ENCODE measurements around the gene ANKRD55.
"Not testable (repeated sequence)": the region's sequence is repeated elsewhere in the genome, so short reads cannot be mapped to it uniquely, and the experiment has no call there.

Gene ANKRD55

DNA sequence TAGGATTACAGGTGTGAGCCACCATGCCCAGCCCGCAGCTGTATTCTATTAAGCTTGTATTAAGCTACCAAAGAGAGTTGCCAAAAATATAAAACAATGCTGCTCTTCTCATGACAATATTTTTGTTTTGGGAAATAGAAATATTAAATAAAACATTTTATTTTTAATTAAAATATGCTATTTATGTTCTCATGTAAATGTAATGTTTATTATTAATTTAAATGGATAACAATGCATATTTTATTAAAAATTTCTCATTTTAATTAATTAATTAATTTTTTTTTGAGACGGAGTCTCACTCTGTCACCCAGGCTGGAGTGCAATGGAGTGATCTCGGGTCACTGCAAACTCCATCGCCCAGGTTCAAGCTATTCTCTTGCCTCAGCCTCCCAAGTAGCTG, 117.5 kb downstream of the ANKRD55 start:
- no peaks in the 10 kb centered on the region for H3K9me3 ChIP-seq (ENCODE audit: control insufficient read depth in 1 of 2, low read length in 2 of 2)
- H3K27me3 ChIP-seq (ENCODE audit: low read depth, low read length): no peaks in the 10 kb centered on the region
- no peaks in the 10 kb centered on the region for H3K4me1 ChIP-seq (ENCODE audit: control insufficient read depth in 1 of 2, insufficient read depth in 2 of 2, low read length in 2 of 2)
- no peak overlapping the region for H3K27ac ChIP-seq (ENCODE audit: low read length)
- H3K36me3 ChIP-seq (ENCODE audit: control insufficient read depth in 1 of 2, insufficient read depth in 2 of 2, low read length in 2 of 2): no peaks in the 10 kb centered on the region
- H3K4me3 ChIP-seq (ENCODE audit: low read depth in 1 of 2, low read length in 2 of 2): no peak overlapping the region

GRCh38 chr5:56112526-56113121, 120.5 kb downstream of the ANKRD55 start:
- Histone ChIP-seq H3K27ac (ENCODE audit: low read length) (no peak overlapping the region), H3K27me3 (ENCODE audit: low read depth, low read length) (no peaks in the 10 kb centered on the region), H3K4me1 (ENCODE audit: control insufficient read depth in 1 of 2, insufficient read depth in 2 of 2, low read length in 2 of 2) (no peaks in the 10 kb centered on the region), H3K9me3 (ENCODE audit: control insufficient read depth in 1 of 2, low read length in 2 of 2) (no peaks in the 10 kb centered on the region), H3K36me3 (ENCODE audit: control insufficient read depth in 1 of 2, insufficient read depth in 2 of 2, low read length in 2 of 2) (no peaks in the 10 kb centered on the region), H3K4me3 (ENCODE audit: low read depth in 1 of 2, low read length in 2 of 2) (no peak overlapping the region)

DNA sequence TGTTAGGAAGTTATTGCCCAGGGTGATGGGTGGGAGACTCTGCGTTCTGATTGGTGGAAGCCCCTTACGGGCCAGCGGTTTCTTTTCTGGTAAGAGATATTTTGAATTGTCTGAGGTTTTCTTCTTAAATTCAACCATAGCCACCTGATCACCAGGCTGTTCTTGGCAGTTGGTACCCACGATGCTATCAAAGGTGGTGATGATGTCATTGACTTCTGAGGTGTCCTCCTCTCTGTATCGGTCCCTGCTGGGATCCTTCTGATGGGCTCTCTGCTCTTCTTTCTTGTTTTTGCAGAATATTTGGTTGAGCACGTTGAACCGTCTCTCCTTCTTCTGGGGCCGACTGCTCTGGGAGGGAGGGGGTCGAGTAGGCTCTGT, 121.7 kb downstream of the ANKRD55 start:
- Histone ChIP-seq H3K27me3 (ENCODE audit: low read depth, low read length) (no peaks in the 10 kb centered on the region), H3K9me3 (ENCODE audit: control insufficient read depth in 1 of 2, low read length in 2 of 2) (no peaks in the 10 kb centered on the region), H3K4me3 (ENCODE audit: low read depth in 1 of 2, low read length in 2 of 2) (no peak overlapping the region), H3K4me1 (ENCODE audit: control insufficient read depth in 1 of 2, insufficient read depth in 2 of 2, low read length in 2 of 2) (no peaks in the 10 kb centered on the region), H3K36me3 (ENCODE audit: control insufficient read depth in 1 of 2, insufficient read depth in 2 of 2, low read length in 2 of 2) (no peaks in the 10 kb centered on the region), H3K27ac (ENCODE audit: low read length) (no peak overlapping the region)

DNA sequence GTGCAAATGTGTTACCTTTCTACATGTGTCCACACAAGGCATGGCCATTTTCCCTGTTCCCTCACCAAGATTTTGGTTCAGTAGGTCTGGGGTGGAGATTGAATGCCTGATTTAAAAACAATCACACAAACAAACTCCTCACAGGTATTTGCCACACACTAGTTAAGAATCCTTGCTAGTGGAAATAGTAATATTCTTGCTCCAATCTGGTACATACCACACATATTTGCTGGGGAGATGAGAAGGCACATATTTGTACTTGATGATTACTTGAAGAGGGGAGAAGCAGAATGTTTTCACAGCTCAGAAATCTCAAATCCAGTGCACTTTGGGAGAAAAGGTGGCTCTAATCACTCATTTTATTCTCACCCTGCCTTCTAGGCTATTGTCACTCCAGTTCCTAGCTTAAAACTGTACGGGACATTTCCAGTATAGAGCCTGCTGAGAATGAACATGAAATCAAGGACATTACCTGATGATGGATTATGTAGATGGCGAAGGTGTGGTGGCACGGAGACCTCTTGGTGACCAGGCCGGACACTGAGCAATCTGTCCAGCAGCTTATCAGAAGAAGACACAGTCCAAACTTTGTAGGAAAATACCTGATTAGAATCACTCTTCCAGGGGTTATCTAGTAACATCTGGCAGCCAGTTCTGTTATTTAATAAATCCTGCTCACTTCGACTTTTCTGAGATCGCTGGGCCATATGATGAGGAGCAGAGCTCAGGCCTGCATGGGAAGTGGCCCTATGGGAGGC, 122.3 kb downstream of the ANKRD55 start:
- no peak overlapping the region for H3K4me3 ChIP-seq (ENCODE audit: low read depth in 1 of 2, low read length in 2 of 2)
- no peaks in the 10 kb centered on the region for H3K36me3 ChIP-seq (ENCODE audit: control insufficient read depth in 1 of 2, insufficient read depth in 2 of 2, low read length in 2 of 2)
- H3K9me3 ChIP-seq (ENCODE audit: control insufficient read depth in 1 of 2, low read length in 2 of 2): no peaks in the 10 kb centered on the region
- H3K27me3 ChIP-seq (ENCODE audit: low read depth, low read length): no peaks in the 10 kb centered on the region
- no peaks in the 10 kb centered on the region for H3K4me1 ChIP-seq (ENCODE audit: control insufficient read depth in 1 of 2, insufficient read depth in 2 of 2, low read length in 2 of 2)
- no peak overlapping the region for H3K27ac ChIP-seq (ENCODE audit: low read length)

- H3K4me3 ChIP-seq (ENCODE audit: low read depth in 1 of 2, low read length in 2 of 2): no peak overlapping the region
- no peak overlapping the region for H3K27ac ChIP-seq (ENCODE audit: low read length)
- H3K9me3 ChIP-seq (ENCODE audit: control insufficient read depth in 1 of 2, low read length in 2 of 2): no peaks in the 10 kb centered on the region
- H3K36me3 ChIP-seq (ENCODE audit: control insufficient read depth in 1 of 2, insufficient read depth in 2 of 2, low read length in 2 of 2): no peaks in the 10 kb centered on the region
- H3K27me3 ChIP-seq (ENCODE audit: low read depth, low read length): no peaks in the 10 kb centered on the region
- H3K4me1 ChIP-seq (ENCODE audit: control insufficient read depth in 1 of 2, insufficient read depth in 2 of 2, low read length in 2 of 2): no peaks in the 10 kb centered on the region
Observed at GRCh38 chr5:56108246-56108645, 124.9 kb downstream of the ANKRD55 start.

- Histone ChIP-seq H3K9me3 (ENCODE audit: control insufficient read depth in 1 of 2, low read length in 2 of 2) (no peaks in the 10 kb centered on the region), H3K4me1 (ENCODE audit: control insufficient read depth in 1 of 2, insufficient read depth in 2 of 2, low read length in 2 of 2) (no peaks in the 10 kb centered on the region), H3K36me3 (ENCODE audit: control insufficient read depth in 1 of 2, insufficient read depth in 2 of 2, low read length in 2 of 2) (no peaks in the 10 kb centered on the region), H3K4me3 (ENCODE audit: low read depth in 1 of 2, low read length in 2 of 2) (no peak overlapping the region), H3K27me3 (ENCODE audit: low read depth, low read length) (no peaks in the 10 kb centered on the region), H3K27ac (ENCODE audit: low read length) (no peak overlapping the region)
Observed at GRCh38 chr5:56106837-56107236, 126.3 kb downstream of the ANKRD55 start.

DNA sequence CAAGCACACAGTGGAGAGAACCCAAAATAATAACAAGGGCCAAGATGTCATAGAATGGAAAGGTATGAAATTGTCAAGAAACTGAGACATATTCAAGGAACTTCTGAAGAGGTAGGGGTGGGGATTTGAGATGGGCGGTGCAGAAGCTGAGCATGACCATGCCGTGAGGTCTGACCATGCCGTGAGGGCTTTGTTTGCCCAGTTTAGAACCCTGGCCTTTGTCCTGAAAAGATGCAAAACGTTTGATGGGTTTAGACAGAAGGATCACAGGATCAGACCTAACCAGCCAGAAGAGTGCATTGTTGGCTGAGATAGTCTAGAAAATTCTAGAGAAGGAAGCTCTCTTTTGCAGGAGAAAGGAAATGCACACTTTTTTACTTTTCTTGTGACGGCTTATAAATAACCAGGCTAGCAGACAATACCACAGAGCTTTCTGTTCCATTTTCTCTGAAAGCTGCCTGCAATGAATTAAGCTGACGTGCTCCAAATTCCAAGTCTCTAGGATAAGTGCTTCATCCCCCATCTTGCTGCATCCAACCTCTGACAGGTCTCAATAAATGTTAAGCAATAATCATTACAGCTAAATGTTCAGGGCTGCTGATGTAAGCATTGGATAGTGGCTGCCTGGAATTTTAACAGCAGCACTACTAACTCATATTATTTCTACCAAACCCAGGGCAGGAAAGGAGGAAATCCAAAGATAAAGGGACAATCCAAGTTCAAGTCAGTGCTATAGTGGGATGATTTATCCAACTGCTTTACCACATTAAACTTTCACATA, 127.4 kb downstream of the ANKRD55 start:
- no peaks in the 10 kb centered on the region for H3K9me3 ChIP-seq (ENCODE audit: control insufficient read depth in 1 of 2, low read length in 2 of 2)
- no peaks in the 10 kb centered on the region for H3K4me1 ChIP-seq (ENCODE audit: control insufficient read depth in 1 of 2, insufficient read depth in 2 of 2, low read length in 2 of 2)
- H3K4me3 ChIP-seq (ENCODE audit: low read depth in 1 of 2, low read length in 2 of 2): no peak overlapping the region
- no peaks in the 10 kb centered on the region for H3K27me3 ChIP-seq (ENCODE audit: low read depth, low read length)
- no peak overlapping the region for H3K27ac ChIP-seq (ENCODE audit: low read length)
- H3K36me3 ChIP-seq (ENCODE audit: control insufficient read depth in 1 of 2, insufficient read depth in 2 of 2, low read length in 2 of 2): no peaks in the 10 kb centered on the region

DNA sequence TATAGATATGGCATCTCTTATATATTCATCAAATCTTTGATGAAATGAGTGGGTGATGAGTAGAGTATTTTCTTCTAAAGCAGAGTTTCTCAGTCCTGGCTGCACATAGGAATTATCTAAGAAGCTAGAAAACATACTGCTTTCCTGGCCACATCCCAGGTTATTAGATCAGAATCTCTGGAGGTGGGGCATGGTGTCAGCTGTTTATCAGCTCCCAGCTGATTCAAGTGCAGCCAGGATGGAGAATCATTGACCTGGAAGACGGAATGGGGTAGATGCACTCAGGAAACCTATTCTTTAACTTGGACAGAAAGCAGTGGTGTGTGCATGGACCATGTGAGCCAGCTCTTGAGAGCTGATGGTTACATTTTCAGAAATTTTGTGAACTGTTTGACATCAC, 130.2 kb downstream of the ANKRD55 start:
- Histone ChIP-seq H3K9me3 (ENCODE audit: control insufficient read depth in 1 of 2, low read length in 2 of 2) (no peaks in the 10 kb centered on the region), H3K27ac (ENCODE audit: low read length) (no peak overlapping the region), H3K27me3 (ENCODE audit: low read depth, low read length) (no peaks in the 10 kb centered on the region), H3K4me3 (ENCODE audit: low read depth in 1 of 2, low read length in 2 of 2) (no peak overlapping the region), H3K36me3 (ENCODE audit: control insufficient read depth in 1 of 2, insufficient read depth in 2 of 2, low read length in 2 of 2) (no peaks in the 10 kb centered on the region), H3K4me1 (ENCODE audit: control insufficient read depth in 1 of 2, insufficient read depth in 2 of 2, low read length in 2 of 2) (no peaks in the 10 kb centered on the region)

GRCh38 chr5:56102207-56102606, 130.9 kb downstream of the ANKRD55 start:
- not testable (repeated sequence) for H3K4me3 ChIP-seq (ENCODE audit: low read depth in 1 of 2, low read length in 2 of 2); H3K27ac ChIP-seq (ENCODE audit: low read length); H3K9me3 ChIP-seq (ENCODE audit: control insufficient read depth in 1 of 2, low read length in 2 of 2); H3K27me3 ChIP-seq (ENCODE audit: low read depth, low read length); H3K4me1 ChIP-seq (ENCODE audit: control insufficient read depth in 1 of 2, insufficient read depth in 2 of 2, low read length in 2 of 2); H3K36me3 ChIP-seq (ENCODE audit: control insufficient read depth in 1 of 2, insufficient read depth in 2 of 2, low read length in 2 of 2)

GRCh38 chr5:56101180-56101579, 131.9 kb downstream of the ANKRD55 start:
- no peaks in the 10 kb centered on the region for H3K9me3 ChIP-seq (ENCODE audit: control insufficient read depth in 1 of 2, low read length in 2 of 2)
- no peaks in the 10 kb centered on the region for H3K36me3 ChIP-seq (ENCODE audit: control insufficient read depth in 1 of 2, insufficient read depth in 2 of 2, low read length in 2 of 2)
- H3K4me1 ChIP-seq (ENCODE audit: control insufficient read depth in 1 of 2, insufficient read depth in 2 of 2, low read length in 2 of 2): no peaks in the 10 kb centered on the region
- no peaks in the 10 kb centered on the region for H3K27me3 ChIP-seq (ENCODE audit: low read depth, low read length)
- no peak overlapping the region for H3K4me3 ChIP-seq (ENCODE audit: low read depth in 1 of 2, low read length in 2 of 2)
- H3K27ac ChIP-seq (ENCODE audit: low read length): no peak overlapping the region

DNA sequence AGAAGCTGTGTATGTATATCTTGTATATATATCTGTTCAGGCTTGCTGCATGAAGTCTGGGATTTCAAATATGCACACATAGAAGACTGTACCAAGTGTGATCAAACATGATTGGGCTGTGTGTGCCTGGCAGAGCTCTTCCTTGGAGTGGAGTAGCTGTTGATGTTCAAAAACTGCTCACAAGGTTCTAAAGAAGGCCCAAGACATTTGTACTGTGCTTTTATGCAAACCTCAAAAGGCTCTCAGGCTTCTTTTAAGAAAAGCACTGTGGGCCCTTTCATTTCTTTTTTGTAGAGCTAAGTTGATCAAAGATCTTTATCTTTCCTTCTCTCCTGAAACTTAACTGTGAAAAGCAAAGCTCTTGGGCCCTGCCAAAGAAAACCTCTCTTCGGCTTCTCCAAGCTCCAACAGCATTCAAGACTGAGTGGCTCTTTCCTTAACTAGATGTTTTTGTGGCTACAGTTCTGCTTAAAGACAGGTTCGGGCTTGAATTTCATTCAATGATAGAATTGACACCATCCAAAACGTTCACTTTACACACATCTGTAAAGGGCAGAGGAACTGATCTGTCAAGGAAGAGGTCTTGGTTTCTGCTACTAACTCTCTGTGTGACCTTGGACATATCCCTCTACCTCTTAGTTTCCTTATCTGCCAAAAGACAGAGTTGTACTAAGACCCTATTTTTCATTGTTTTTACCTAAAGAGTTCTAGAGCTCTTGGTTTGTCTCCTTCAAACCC, 132.5 kb downstream of the ANKRD55 start:
- Histone ChIP-seq H3K36me3 (ENCODE audit: control insufficient read depth in 1 of 2, insufficient read depth in 2 of 2, low read length in 2 of 2) (no peaks in the 10 kb centered on the region), H3K9me3 (ENCODE audit: control insufficient read depth in 1 of 2, low read length in 2 of 2) (no peaks in the 10 kb centered on the region), H3K27me3 (ENCODE audit: low read depth, low read length) (no peaks in the 10 kb centered on the region), H3K4me1 (ENCODE audit: control insufficient read depth in 1 of 2, insufficient read depth in 2 of 2, low read length in 2 of 2) (no peaks in the 10 kb centered on the region), H3K27ac (ENCODE audit: low read length) (no peak overlapping the region), H3K4me3 (ENCODE audit: low read depth in 1 of 2, low read length in 2 of 2) (no peak overlapping the region)

Measured in muscle layer of duodenum (tissue), 2 donors.